Ureter (tissue), 1 donor: ENCODE measurements around the gene BNIP5. TPM values are rescaled to one million over a fixed set of nuclear protein-coding genes. Genes with fewer than 3 reads are reported as not detected.

Experiments
- DNase-seq: peaks from one replicate; pipeline ENCODE4 v3.0.0-alpha.2; 2020; ENCODE audit warnings: low spot score
- total RNA-seq: library from RNA; stranded (reverse); gene quantifications from one replicate; pipeline ENCODE4 v1.2.4, GENCODE V29; 2023
- donor health status: DM: yes; HTN: yes; CAD: no.

BNIP5 gene
- total RNA-seq, 1 donor from 2014 or later: not detected

GRCh38 chr6:36323062-36323461 is 13.6 kb downstream of the BNIP5 start:
- DNase-seq: no peak

GRCh38 chr6:36322591-36322990 is 14.1 kb downstream of the BNIP5 start:
- no peak for DNase-seq

- no peak for DNase-seq
Measured at GRCh38 chr6:36320475-36320874, 16.2 kb downstream of the BNIP5 start.

GRCh38 chr6:36319821-36320220 is 16.9 kb downstream of the BNIP5 start:
- no peak for DNase-seq

GRCh38 chr6:36319436-36319762 is 17.3 kb downstream of the BNIP5 start:
- no peak for DNase-seq

GRCh38 chr6:36318690-36319435 is 17.8 kb downstream of the BNIP5 start:
- DNase-seq: no peak

- DNase-seq: no peak
Measured at GRCh38 chr6:36317623-36318022, 19.1 kb downstream of the BNIP5 start.

GRCh38 chr6:36315921-36316320 is 20.8 kb downstream of the BNIP5 start:
- no peak for DNase-seq

- no peak for DNase-seq
Measured at GRCh38 chr6:36314221-36315014, 22.3 kb downstream of the BNIP5 start.

- DNase-seq: no peak
Measured at GRCh38 chr6:36313649-36313936, 23.1 kb downstream of the BNIP5 start.

- no peak for DNase-seq
Measured at GRCh38 chr6:36312854-36313648, 23.6 kb downstream of the BNIP5 start.

- DNase-seq: no peak
Measured at GRCh38 chr6:36309900-36310299, 26.8 kb downstream of the BNIP5 start.

- no peak for DNase-seq
Measured at GRCh38 chr6:36309203-36309602, 27.5 kb downstream of the BNIP5 start.

- no peak for DNase-seq
Measured at GRCh38 chr6:36308514-36308913, 28.2 kb downstream of the BNIP5 start.

- no peak for DNase-seq
Measured at GRCh38 chr6:36306375-36306774, 30.3 kb downstream of the BNIP5 start.

GRCh38 chr6:36305885-36306284 is 30.8 kb downstream of the BNIP5 start:
- DNase-seq: no peak

GRCh38 chr6:36302227-36302976 is 34.3 kb downstream of the BNIP5 start:
- DNase-seq: peak; percentile 90

- DNase-seq: no peak
Measured at GRCh38 chr6:36301781-36302180, 34.9 kb downstream of the BNIP5 start.

- DNase-seq: no peak
Measured at GRCh38 chr6:36301085-36301658, 35.5 kb downstream of the BNIP5 start.

- no peak for DNase-seq
Measured at GRCh38 chr6:36298027-36298426, 38.7 kb downstream of the BNIP5 start.

- no peak for DNase-seq
Measured at GRCh38 chr6:36297511-36297910, 39.2 kb downstream of the BNIP5 start.

GRCh38 chr6:36297051-36297450 is 39.6 kb downstream of the BNIP5 start:
- no peak for DNase-seq
